NCI-H526 (cell line): ENCODE results near the gene FOXA2.
A peak's percentile ranks its signal among the peaks of the same experiment; 100 is the strongest.

Experiments used
- DNase-seq, 2 experiments: peaks; one replicate each; lab custom pipeline; 2025; lab: John Stamatoyannopoulos, UW

Gene FOXA2

DNA sequence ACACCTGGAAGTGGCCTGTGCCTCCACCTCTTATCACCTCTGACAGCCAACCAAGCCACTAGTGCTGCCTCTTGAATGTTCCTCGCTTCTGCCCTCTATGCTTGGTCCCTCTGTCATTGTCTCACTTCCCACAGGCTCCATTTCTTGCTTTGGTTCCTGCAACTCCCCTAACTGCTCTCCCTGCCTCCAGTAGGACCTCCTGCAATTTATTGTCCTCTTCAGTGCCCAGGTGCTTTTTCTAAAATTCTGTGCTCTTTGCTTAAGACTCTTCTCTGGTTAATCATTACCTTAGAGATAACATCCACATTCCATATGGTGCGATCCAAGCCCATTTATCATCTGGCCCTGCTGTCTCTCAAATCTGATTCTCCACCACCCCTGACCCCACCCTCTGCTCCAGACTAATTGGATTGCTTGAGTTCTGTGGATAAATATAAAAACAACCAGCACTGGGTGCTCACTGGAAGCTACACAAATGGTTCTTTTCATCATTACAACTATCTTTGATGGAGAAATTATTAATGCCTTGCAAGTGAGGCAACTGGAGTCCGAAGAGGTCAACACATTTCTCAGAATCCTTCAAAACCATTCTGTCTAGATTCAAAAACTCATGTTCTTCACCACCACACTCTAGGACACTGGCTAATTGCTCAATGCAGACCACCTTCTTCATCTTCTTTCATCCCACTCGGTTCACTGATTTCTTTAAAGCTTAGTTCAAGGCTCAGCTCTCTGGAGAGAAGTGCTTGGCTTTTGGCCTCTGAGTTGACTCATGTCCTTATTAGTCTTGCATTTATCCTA, 47.2 kb downstream of the FOXA2 start:
- no peak for DNase-seq

DNA sequence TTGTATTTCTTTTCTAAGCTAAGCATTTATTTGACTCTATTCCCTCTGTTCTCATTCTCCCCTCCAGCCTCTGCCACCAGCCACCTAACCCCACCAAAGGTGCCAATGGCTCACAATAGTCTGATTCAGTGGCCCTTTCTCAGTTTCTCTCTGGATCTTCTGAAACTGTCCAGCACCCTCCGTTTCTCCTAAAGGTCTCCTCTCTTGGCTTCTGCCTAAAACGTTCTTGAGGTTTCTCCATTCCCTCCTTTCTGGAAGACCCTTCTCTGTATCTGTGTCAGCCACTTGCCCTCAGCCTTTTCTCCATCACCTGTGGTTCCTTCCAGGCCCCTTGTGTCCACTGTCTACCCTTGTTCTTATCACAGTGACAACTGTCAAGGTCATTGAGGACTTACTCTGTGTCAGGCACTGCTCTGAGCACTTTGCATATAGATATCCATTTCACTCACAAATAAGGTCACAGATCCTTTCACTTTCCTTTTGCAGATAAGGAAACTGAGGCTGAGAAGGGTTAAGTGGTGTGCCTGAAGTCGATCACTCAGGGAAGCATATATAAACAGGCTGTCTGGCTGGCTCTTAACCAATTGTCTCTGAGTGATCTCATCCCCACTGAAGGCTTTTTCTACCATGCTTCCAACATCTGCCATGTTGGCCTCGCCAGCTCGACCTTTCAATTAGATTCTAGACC, 48.1 kb downstream of the FOXA2 start:
- no peak for DNase-seq

DNA sequence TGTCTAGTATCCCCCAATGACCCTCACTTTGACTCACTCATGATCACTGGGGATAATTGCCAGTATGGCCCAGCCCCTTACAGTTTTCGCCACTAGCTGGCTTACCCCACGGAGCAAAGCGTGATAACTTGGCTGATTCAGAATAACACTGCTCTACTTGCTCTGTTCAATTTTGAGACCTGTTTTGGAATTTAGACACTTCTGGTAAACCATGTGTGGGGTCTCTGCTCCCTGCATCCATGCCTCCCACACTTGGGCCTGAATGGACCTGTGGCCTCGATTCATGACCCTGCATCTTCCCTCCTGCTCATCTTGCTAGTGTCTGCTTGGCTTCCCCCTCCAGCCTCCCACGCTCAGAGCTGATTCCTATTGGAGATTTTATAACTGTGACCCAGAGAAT, 48.9 kb downstream of the FOXA2 start:
- DNase-seq = no peak

DNA sequence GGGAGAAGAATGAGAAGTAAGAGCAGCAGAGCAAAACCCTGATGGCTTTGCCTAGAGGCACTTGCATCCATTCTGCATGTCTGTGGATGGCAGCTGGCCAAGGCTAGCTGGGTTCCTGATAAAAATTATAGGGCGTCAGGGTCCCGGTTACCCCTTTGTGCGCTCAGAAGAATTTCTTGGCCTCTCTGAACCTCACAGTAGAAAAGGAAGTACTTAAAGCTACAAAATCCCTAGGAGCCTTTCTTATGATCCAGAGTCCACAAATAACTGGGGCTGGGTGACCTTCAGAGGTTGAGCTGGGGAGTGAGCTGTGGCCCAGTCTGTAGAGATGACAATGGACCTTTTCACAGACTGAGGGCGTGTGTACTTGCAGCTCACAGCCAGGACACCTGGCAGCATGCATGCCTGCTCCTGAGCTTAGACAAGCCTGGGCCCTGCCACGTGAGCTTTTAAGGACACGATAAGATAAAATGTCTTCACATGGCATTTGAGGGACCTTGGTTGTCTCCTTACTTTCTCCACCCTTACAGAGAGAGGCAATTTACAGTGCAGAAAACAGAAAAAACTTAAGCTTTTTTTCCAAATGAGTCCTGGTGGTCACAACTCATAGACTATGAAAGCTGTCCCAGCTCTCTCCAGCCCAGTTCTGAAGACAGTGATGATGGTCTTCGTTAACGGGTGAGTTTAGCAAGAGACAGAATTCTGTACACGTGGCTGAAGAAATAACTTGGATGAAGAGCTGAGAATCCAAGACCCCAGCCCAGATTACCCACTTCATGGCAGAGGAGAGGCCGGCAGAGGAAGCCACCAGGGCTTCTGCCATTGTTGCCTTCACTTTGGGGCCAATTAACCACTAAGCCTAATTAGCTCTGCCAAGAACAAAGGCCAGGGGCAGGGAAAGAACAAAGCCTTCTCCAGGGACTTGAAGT, 50.3 kb downstream of the FOXA2 start:
- DNase-seq = peak in 1 of 2 experiments; percentile 23

DNA sequence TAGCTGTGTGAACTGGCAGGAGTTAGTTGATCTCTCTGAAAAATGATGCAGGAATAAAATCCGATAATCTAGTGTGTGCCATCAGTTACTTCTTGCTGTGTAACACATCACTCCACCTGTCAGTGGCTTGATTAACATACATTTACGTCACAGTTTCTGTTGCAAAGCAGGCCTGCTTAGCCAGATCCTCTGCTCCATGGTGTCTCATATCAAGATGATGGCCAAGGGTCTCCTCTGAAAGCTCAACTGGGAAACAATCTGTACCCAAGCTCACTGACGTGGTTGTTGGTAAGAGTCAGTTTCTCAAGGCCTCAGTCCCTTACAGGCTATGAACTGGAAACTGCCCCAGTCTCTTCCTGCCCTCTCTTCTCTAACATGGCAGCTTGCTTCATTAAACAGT, 51.8 kb downstream of the FOXA2 start:
- DNase-seq = no peak

DNA sequence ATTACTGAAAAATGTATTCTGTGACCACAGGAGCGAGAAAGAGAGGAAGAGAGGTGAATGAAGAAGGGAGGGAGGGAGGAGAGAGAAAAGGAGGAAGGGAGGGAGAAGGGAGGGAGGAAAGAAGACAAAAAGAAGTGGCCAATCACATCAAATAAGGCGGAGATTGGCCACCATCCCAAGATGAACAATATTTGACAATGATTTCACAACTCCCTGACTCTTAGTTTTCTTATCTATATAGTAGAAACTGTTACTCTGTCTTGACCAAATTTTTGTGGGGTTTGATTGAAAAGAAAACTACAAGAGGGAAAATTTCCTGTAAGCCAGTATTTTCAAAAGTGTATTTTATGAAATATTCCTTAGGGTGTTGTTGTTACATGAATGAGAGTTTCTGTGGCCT, 52.6 kb downstream of the FOXA2 start:
- no peak for DNase-seq

- no peak for DNase-seq
Observed at GRCh38 chr20:22531056-22531615, 53.2 kb downstream of the FOXA2 start.
